GM19238 (cell line): ENCODE results near the gene OXNAD1.

ENCODE experiments used
- DNase-seq: peaks from one replicate; pipeline ENCODE4 v3.0.0; 2011; ENCODE audit warnings: low spot score; ENCODE audit not compliant: insufficient read length

OXNAD1 gene

GRCh38 chr3:16277471-16277870 is 12.5 kb downstream of the OXNAD1 start:
- no peak for DNase-seq

DNA sequence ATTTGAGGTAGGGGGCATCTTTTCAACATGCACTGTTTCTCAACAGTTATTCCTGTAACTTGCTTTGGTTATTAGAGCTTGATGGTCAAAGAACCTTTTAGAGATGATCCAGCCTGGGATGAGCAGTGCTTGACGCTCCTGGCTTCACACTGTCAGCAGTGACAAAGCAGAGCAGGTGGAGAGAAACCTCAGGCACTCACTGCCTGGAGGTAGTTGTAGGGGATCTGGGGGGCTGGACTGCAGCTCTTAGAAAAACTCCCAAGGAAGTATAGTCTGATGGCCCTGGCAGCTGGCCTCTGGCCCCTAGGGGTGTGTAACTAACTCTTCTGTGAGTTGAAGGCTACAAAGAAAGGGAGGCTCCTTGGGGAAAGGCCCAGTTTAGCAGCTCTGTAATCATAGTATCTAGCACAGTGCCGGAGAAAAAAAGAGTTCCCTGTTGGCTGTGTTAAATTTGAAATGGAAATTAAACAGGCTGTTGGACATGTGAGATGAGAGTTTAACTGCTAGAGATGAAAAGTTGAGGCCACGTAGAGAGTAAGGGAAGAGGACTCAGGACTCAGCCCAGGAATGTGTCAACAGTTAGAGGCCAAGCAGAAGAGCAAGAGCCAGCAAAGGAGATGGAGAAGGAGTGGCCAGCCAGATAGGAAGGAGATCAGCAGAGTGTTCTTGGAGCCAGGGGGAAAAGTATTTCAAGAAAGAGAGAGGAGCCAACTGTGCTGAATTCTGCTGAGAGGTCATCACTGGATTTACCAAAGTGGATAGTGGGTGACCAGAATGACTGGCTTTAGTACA is 14.2 kb downstream of the OXNAD1 start:
- DNase-seq = no peak

- DNase-seq = no peak
Measured at GRCh38 chr3:16280671-16281070, 15.7 kb downstream of the OXNAD1 start.

- no peak for DNase-seq
Measured at GRCh38 chr3:16284633-16285032, 19.6 kb downstream of the OXNAD1 start.

DNA sequence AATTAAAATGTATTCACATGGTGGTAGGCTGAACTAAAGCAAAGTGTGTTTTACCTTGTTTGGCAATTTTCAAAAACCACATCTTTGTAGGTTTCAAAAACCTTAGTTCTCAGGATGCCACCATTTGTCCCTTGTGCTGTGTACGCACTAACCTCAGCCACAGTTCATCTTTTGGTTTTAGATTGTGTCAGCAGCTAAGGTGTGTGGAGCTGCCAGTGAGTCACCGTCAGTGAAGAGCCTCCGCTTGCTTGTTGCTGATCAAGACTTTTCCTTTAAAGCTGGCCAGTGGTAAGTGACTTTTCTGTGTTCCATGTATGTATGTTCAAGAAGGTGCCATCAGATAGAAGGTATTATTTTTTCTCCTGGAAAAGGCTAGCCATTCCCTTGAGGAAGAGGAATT is 21.1 kb downstream of the OXNAD1 start:
- no peak for DNase-seq

DNA sequence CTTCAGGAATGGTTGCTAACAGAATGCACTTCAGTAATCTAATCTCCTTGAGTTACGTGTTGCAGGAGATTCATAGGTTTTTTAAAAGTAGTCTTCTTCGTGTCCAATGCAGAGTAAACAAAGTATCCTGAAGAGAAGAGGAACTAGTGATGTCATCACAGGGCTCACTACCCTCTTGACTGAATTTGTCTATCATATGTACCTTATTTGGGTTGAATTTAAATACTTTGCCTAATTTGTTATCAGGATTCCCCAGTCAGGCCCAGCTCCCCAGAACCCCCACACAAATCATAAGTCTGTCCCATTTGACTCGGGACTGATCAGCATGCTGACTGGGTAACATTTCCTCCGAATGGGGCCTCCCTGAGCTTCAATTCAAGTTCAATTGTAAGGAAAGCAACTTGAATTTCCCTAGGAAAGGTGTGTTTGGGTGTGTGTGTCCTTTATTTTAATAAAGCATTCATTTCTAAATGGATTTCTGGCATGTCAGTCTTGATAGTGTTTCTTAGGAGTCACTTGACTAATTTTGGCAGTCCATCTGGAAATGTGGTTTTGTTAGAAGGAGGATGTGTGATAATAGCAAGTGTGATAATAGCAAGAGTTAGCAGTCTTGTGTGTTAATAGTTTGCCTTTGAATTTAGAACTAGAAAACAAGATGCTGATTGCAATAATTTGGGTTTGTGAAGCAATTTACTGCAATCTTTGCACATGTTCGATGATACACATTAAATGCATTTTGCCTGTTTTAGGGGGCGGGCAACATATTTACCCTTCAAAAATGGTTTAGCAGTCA is 21.9 kb downstream of the OXNAD1 start:
- DNase-seq = no peak

GRCh38 chr3:16288664-16289063 is 23.7 kb downstream of the OXNAD1 start:
- DNase-seq = no peak

DNA sequence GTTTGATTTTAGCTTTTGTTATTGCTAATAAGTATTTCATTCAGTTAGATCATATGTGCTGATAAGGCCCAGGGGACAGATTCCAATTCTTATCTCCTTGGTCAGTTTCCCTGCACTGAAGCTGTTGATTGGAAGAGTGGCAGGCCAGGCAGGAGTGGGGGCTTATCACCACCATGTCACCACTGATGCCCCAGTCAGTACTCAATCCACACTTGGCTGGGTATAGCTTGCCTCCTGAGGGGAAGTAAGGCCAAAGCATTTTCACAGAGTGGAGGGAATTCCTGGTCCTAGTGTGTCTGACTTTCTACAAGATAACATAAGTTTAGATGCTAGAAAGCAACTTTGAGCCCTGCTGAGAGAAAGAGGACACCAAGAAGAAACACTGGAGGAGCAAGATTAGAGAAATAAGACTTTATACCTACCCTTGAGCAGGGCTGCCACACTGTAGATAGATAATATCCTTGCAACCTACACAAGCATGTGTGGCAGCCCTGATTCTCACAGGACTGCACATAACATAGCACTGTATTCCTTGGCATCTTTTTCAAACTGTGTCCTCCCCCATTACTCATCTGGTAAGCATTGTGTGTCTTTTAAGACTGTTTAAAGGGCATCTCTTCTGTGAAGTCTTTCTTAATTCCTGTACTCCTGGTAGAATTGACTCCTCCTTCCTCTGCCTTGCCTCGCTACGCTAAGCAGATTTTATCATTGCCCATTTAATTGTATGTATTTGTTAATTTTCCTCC is 24.3 kb downstream of the OXNAD1 start:
- DNase-seq = no peak

DNA sequence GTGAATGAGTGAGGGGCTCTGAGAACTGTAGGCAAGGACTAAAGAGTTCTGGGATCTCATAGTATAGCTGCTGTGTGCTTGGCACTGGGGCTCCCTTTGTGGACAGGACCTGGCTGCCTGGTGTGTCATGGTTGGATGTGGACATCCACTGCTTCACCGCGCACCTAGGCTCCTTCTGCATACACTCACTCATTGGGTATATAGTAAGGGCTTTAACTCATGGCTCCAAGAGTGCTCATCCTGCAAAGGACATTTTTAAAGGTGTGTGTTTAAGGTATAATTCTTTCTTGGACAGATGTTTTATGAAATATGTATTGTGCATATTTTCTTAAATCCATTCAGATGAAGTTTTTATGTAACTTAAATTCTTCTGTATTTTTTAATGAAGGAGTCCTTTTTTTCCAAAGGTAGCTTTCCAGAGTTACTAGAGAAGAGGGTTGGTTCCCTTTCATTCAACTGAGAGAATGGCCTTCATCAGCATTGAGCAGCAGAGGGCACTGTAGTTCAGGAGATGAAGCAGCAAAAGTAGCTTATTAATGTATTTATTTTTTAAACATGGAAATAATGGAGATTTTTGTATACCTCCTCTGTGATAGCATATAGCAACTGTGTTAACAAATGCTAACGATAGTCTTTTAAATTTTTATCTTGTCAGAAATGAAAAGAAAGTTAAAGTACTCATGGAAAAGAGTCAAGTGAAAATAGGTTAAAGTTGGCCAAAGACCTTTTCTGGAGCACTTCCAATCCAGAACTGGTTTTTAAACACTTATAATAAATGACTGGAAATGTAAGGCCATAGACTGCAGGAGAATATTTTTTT is 25.2 kb downstream of the OXNAD1 start:
- no peak for DNase-seq

DNA sequence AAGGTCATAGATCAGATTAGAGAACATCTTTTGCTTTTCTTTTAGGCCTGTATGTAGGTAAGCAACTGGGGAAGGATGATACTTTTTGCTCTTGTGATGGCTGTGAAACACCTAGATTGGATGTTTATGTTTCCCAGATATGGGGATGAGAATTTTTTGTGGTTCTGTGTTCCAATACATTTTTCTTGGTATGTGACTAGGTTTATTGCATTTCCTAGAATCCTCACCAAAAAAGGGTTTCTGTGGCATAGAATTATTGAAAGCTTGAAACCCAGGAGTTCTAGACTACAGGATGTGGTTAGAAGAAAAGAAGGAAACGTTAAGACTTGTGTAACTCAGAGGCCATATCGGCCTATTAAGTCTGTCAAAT is 25.8 kb downstream of the OXNAD1 start:
- DNase-seq = no peak

DNA sequence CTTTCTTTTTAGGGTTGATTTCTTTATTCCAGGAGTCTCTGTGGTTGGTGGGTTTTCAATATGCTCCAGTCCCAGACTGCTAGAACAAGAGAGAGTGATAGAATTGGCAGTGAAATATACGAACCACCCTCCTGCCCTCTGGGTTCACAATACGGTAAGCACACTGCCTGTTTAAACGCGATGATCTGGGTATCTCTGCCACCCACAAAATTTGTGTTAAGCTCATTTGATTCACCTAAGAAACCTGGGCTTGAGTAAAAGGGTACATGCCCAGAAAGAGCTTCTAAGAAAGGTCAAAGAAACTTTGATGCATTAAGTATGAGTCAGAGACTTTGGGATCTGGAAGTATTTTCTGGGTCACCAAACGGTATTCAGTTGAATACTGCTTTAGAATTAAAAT is 29.8 kb downstream of the OXNAD1 start:
- DNase-seq = no peak

GRCh38 chr3:16295298-16295890 is 30.4 kb downstream of the OXNAD1 start:
- no peak for DNase-seq

DNA sequence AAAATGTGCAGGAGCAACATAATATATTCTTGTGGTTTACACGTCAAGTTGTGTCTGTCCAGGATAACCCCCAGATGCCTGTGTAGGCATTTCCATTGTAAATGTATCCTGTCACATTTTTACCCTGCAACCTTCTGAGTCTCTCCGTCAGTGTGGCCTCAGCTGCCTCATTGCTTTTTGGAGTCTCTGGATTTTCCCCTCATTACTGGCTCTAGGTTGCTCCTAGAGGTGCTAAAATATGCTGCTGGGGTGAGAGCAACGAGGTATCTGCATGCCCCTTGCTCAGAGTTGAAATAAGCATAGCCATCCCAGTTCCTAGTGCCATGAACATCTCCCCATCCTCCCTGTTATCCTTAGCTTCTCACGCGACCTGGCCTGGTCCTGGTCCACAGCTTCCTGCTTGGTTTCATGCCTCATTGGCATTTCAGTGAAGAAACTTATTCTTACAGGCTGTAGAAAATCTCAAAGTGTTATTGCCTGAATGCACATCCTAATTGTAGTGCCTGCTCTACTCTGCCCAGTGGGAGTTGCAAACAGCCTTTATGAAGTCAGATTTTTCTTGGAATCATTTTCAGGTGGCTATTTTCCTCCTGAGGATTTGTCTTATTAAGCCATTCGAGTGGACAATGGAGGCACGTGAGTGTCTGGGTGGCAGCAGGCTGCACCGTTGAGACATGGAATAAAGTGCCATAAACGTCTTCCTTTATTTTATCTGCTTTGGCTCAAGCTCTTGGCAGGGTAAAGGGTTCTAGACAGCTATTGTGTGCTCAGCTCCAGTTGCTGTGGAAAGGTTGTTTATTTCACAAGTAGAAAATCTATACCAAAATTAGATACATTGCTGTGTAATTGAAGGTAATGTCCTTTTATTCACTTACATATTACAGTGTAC is 33.2 kb downstream of the OXNAD1 start:
- DNase-seq = no peak

- no peak for DNase-seq
Measured at GRCh38 chr3:16298891-16299290, 33.9 kb downstream of the OXNAD1 start.

DNA sequence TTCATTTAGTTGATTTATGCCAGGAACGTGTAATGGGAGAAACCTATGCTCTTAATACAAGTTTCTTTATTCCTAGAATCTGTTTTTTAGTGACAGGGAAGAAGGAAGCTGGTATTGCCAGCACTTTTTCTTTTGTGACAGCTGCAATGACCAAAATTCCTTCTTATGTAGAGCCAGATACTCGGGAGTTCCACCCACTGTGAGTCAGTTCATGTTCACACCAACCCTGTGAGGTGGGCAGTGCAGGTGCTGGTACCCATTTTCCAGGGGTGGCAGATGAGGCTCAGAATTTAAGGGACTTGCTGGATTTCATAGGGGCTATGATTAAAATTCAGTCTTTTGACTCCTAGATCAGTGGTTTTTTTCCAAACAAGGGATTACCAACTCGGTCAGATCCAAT is 34.7 kb downstream of the OXNAD1 start:
- DNase-seq = no peak

DNA sequence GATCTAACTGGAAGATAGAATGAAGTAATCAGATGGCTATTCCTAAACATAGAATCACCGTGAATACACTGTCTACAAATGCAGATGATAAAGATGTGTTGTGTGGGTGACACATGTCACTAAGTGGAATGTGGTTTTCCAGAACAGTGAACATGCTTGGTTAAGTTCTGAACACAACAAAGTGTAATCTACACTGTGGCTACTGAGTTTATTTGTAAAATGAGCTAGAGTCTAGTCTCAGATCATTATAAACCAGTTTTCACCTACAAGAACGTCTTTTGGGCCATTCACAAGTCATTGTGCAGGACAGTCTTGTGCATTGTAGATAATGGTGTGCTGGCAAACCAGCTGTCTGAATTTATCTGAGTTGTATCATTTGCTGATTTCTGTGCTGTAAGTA is 35.3 kb downstream of the OXNAD1 start:
- DNase-seq = no peak

GRCh38 chr3:16300881-16301359 is 35.9 kb downstream of the OXNAD1 start:
- DNase-seq = no peak

DNA sequence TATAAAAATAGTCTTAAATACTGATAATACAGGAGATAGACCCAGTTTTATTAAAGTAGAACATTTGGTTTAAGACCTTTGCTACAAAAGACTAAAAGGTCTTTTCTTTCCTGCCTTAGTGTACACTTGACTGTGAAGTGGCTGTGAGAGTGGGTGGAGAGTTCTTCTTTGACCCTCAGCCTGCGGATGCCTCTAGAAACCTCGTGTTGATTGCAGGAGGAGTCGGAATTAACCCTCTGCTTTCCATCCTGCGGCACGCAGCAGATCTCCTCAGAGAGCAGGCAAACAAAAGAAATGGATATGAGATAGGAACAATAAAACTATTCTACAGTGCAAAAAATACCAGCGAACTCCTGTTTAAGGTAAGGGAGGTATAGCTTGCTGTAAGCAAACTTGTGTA is 36.5 kb downstream of the OXNAD1 start:
- no peak for DNase-seq

DNA sequence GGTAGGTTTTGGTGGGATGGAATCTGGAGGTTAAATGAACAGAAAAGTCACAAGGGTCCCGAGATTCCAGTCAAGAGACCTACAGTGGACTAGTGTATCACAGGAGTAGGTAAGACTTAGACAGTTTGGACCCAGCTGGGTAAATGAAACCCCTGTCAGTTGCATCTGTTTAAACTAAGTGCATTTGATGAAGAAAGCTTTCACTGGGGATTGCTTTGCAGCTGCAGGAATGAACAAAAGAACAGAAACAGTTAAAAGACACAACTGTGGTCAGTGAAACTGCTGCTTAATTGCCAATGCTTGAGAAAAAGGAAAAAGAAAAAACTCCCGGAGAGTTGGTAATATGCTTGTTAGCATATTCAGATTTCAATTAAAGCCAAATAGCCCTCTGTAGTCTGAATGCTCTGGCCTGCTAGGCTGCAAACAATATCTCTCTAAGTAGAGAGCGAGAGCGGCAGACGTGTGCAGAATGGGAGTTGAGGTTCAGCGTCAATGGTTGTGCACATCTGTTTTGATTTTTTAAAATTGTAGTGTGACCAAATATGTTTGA is 37.1 kb downstream of the OXNAD1 start:
- DNase-seq = no peak
